ENCODE results near the gene DCUN1D1. TPM values are rescaled to one million over a fixed set of nuclear protein-coding genes. Genes with fewer than 3 reads are reported as not detected.

Gene DCUN1D1
- total RNA-seq, 1 experiment from 2014 or later, result 33.3 TPM

DNA sequence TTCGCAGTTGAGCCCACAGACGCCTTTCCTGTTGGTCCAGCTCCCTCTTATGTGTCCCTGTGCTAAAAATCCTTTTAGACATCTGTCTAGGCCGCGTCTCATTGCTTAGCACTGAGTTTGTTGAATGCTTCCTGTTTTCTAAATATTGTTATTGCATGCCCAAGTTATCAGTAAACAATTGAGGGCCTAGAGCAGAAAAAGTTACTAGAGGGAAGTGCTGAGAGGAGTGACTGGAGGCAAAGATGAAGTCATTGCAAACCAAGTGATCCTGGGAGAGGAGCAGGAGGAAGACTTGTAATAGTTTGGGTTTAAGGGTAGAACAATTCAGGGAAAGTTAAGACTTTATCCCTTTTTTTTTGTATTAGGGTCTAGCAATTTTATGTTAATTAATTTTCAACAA lies 88.1 kb downstream of the DCUN1D1 start:
- no peak for DNase-seq (ENCODE audit: low spot score)

DNA sequence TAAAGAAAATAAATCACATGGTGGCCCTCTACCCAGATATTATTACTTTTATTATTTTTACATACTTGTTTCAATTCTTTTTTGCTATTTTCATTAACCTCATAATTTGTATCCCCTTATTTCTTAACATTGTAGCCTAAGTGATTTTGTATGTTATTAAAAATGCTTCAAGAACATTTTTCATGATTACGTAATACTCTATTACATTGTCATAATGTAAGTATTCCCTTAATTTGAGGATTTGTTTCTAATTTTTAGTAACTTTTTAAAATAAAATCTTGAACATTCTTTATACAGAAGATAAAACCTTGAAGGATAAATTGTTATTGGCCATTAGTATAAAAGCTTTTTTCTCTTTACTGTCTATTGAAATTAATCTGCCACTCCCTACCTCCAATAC lies 89.0 kb downstream of the DCUN1D1 start:
- no peak for DNase-seq (ENCODE audit: low spot score)

DNA sequence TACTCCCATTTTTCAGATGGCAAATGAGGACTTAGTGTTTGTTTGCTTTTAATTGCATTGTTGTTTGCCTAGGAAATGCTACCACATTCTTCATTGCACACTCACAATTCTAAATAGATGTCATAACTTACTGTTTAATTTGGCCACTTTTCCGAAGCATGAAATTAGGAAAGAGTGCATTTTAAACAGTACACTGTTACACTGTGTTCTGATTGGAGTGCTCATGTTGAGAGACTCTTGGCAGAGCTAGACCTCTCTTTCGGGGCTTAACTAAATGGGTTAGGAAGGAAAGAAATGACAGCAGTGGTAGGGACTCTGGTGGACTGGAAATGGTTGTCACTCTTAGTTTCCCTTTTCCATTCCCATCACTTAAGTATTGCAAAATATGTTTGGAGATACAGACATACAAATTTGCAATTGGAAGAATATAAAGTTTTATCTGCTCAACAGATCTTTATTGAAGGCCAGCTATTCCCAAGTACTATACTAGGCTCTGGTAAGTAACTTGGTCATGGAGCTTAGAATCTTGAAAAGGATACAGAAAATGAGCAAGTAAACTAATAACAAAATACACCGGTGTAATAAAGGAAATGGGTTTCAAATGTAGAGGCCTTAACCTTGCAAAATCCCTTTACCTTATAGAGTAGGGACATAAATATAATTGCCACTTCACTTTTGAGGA lies 90.2 kb downstream of the DCUN1D1 start:
- DNase-seq (ENCODE audit: low spot score), result no peak

Other genes with a start within 250 kb of the DCUN1D1 start
- 40.9 and 45.3 TPM in 2 replicates for gene ATP11B, start 187.0 kb downstream of the DCUN1D1 start, total RNA-seq (2014; rRNA removed; shearing (Covaris generic))
- gene MCCC1, start 119.0 kb upstream of the DCUN1D1 start, total RNA-seq (2014; rRNA removed; shearing (Covaris generic)), result 13.9 and 24.9 TPM in 2 replicates
- gene LAMP3, start 182.2 kb upstream of the DCUN1D1 start, total RNA-seq (2014; rRNA removed; shearing (Covaris generic)), result 0.08 and 0.41 TPM in 2 replicates

All from H4 (cell line).